Measurements from ENCODE around the gene SGCB.

- TF ChIP-seq CTCF (IDR thresholded peaks at IDR 0.05; ENCODE audit: low read depth, low read length, poor library complexity, severe bottlenecking), result no peak
- TF ChIP-seq EZH2phosphoT487 (IDR thresholded peaks at IDR 0.05; ENCODE audit: borderline replicate concordance, low read length), result no peak
Observed at GRCh38 chr4:52010986-52011385, 27.1 kb downstream of the SGCB start.

All from DOHH2 (cell line).